ENCODE results near the gene DNM3.

DNA sequence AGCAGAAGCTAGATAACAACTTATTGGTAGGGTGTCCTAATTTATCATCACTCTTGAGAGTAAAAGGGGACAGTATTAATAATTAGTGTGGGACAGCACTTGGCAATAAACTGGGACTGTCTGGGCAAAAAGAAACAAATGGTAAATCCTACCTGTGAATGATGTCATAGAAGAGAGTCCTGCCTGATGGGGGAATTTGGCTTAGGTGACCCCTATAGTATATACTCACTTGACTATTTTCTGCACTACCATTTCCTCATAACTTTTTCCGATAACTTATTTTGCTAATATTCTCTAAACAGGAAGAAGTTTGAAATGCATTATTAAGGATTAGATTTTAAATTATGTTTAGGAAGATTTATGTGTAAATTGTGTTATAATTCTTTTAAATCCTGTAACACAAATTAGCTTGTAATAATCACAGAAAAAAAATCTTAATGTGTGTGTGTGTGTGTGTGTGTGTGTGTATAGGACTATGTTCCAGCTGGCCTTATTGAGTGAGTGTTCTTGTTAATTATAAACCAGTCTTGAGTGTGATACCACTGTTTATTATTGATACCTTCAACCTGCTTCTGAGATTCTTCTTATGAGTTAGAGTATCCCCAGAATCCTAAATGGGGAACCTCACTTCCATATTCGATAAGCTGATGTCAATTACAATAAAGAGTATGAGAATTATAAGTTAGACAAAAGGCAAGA lies 435.0 kb downstream of the DNM3 start:
- TF ChIP-seq BHLHE40 (IDR thresholded peaks at IDR 0.05; ENCODE audit: borderline replicate concordance) (no peak), TARDBP (IDR thresholded peaks at IDR 0.05) (no peak), ARNT (IDR thresholded peaks at IDR 0.05) (no peak), FOXM1 (IDR thresholded peaks at IDR 0.05; ENCODE audit: borderline replicate concordance) (no peak), L3MBTL2 (conservative IDR thresholded peaks at IDR 0.05) (no peak), SP1 (IDR thresholded peaks at IDR 0.05) (no peak), CTBP1 (IDR thresholded peaks at IDR 0.05; ENCODE audit: borderline replicate concordance) (no peak), ZNF384 (IDR thresholded peaks at IDR 0.05) (no peak)
